Spinal cord (tissue), 10 donors: ENCODE data around the gene USF1. TPM values are rescaled to one million over a fixed set of nuclear protein-coding genes. Genes with fewer than 3 reads are reported as not detected.

Experiments
- DNase-seq, 6 donors: peaks; one replicate each; pipeline versions ENCODE4 v3.0.0 to v3.0.0-alpha.2; 2013 to 2015; ENCODE audit warnings: low spot score in 6 of 6, low read depth in 4 of 6
- H3K27ac ChIP-seq: one replicate; pipeline ENCODE4 v1.5.1; 2013; ENCODE audit warnings: low read depth, low read length, control low read depth
- H3K27me3 ChIP-seq: one replicate; pipeline ENCODE4 v1.6.1; 2013; ENCODE audit warnings: low read length; ENCODE audit not compliant: control insufficient read depth, insufficient read depth
- H3K36me3 ChIP-seq: one replicate; pipeline ENCODE4 v1.6.1; 2013; ENCODE audit warnings: low read length; ENCODE audit not compliant: control insufficient read depth, insufficient read depth
- H3K4me1 ChIP-seq: one replicate; pipeline ENCODE4 v1.6.1; 2013; ENCODE audit warnings: low read length; ENCODE audit not compliant: control insufficient read depth, insufficient read depth
- H3K4me3 ChIP-seq: one replicate; pipeline ENCODE4 v1.5.1; 2013; ENCODE audit warnings: low read depth, low read length, control low read depth
- H3K9me3 ChIP-seq: one replicate; pipeline ENCODE4 v1.6.1; 2013; ENCODE audit warnings: low read length; ENCODE audit not compliant: control insufficient read depth, insufficient read depth
- WGBS: methylation state at CpG from one replicate; pipeline ENCODE4 v1.1.5; 2013; ENCODE audit warnings: missing lambda C conversion rate; ENCODE audit not compliant: insufficient coverage; 5-methylcytosine and 5-hydroxymethylcytosine counted together
- polyA plus RNA-seq, 2 donors: library from polyadenylated mRNA; unstranded; fragments of 120-200 nt; gene quantifications; one replicate each; pipeline ENCODE4 v1.2.1, GENCODE V29; 2013; ENCODE audit not compliant: insufficient read length in 2 of 2
- total RNA-seq, 2 donors: library from RNA; depleted of rRNA in 1 of 2; stranded (reverse); fragments of 120-200 nt in 1 of 2; fragments of >200 nt in 1 of 2; gene quantifications; one replicate each; pipeline versions ENCODE4 v1.2.3 to v1.2.4, GENCODE V29; 2013 to 2014
- donor health status: healthy.

The USF1 gene
- total and polyA plus RNA-seq, 4 donors, result 67.1 to 93.7 (median 83.2) TPM

DNA sequence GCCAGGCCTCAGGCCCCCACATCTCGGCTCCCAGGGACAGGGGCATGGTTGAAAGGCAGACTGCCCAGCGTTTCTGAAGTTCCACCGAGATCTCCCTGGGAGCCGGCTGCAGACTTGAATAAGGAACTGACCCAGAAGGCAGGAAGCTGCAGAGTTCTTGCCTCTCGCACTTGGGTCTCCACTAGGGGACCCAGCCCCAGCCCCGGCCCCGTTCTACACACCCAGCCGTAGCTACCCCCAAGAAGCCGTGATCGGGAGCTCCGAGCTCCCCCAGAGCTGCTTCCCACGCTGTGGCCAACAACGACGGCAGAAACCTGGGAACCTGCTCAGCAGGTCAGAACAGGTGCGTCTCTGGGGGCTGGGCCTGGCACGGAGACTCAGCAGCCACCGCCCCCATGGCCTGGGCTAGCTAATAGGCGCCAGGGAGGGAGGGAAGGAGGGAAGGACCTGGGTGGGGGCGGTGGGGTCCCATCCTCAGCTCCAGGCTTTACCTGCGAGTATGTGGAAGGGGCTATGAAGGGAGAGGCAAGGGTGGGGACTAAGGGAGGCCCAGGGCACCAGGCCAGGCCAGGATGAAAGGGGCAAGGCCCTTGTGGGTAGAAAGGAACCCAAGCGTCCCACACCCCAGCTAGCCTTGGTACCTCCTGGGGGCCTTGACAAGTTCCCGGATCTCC, 43.6 kb upstream of the USF1 start, which contains the start of gene NECTIN4:
TSS of gene NECTIN4 (minus strand) at position 308 of the 674 bp plus-strand sequence. CDS start at position 46, 262 bp downstream.
- no peaks in the 10 kb centered on the region for H3K9me3 ChIP-seq
- no peak within 1 kb of the TSS for H3K27ac ChIP-seq
- H3K4me3 ChIP-seq, result no peak within 1 kb of the TSS
- no peak for DNase-seq
- WGBS, result 50% methylated on average over 19 of the region's 22 CpGs
- H3K27me3 ChIP-seq, result peaks cover 5% of the 10 kb centered on the region
- H3K4me1 ChIP-seq, result no peaks in the 10 kb centered on the region
- no peaks in the 10 kb centered on the region for H3K36me3 ChIP-seq

DNA sequence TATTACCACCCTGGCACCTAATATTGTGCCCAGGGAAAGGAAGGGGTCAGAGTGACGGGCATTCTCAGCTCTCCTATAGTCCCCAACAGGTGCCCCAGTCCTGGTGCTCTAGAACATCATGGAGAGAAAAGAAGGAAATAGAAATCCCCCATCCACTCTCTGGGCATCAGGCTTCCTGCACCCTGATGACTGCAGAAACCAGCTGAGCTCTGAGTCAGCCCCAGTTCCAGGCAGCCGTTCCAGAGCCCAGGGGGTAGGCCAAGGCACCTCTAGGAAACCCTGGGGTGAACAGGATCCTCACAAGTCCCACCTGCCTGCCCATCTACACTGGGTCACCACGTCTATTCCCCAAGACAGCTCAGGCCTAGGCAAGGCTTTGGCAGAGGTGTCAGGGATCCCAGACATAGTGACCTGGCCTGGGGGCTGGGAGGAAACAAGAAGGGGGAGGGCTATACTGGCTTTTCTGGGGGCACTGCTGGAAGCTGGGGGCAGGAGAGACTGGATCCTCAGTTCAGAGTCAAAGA, 42.9 kb upstream of the USF1 start:
- no peak overlapping the region for H3K27ac ChIP-seq
- DNase-seq, result no peak
- no peak overlapping the region for H3K4me3 ChIP-seq
- H3K36me3 ChIP-seq, result no peaks in the 10 kb centered on the region
- no peaks in the 10 kb centered on the region for H3K9me3 ChIP-seq
- H3K4me1 ChIP-seq, result no peaks in the 10 kb centered on the region
- H3K27me3 ChIP-seq, result peaks cover 5% of the 10 kb centered on the region
- 80% methylated on average over 1 of the region's 3 CpGs for WGBS

DNA sequence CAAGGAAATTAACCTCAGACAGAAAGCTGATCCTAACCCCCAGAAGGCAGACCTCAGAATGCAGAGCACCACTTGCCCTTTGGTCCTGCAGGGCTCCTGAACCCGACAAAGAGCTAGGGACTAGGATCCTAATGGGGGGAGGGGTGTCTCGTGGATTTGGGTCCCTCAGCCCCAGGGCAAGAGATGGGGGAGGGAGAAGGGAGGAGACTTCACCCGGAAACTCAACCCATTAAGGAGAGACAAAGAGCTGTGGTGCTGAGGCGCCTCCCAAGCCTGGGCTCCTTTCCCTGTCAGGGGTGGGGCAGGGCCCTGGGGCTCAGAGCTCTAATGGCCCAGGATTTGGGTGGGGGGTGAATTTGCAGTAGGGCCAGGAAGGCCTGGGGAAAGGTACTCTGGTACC, 40.7 kb upstream of the USF1 start:
- H3K4me3 ChIP-seq, result no peak overlapping the region
- no peak for DNase-seq
- H3K9me3 ChIP-seq, result no peaks in the 10 kb centered on the region
- H3K27ac ChIP-seq, result no peak overlapping the region
- H3K27me3 ChIP-seq, result peaks cover 3% of the 10 kb centered on the region
- H3K36me3 ChIP-seq, result no peaks in the 10 kb centered on the region
- no peaks in the 10 kb centered on the region for H3K4me1 ChIP-seq
- WGBS, result 51% methylated on average over 3 of the region's 4 CpGs

DNA sequence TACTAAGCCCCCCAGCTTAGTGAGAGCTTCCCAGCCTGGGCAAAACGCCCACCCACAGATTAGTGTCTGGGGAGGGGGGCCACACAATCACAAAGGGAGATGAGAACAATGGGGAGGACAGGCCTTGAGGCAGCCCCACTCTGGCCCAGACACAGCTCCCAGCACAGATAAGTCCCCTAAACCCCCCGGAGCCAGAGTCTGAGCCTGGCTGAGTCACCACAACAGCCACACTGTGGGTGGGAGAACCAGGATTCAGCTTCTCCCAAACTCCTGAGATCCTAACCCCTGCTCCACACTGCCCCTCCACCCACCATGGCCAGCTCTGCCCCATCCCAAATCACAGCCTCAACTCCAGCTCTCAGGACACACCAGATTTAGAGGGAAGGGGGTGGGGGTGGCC, 39.4 kb upstream of the USF1 start:
- H3K4me1 ChIP-seq, result no peaks in the 10 kb centered on the region
- no peak for DNase-seq
- no peaks in the 10 kb centered on the region for H3K36me3 ChIP-seq
- H3K4me3 ChIP-seq, result no peak overlapping the region
- peaks cover 3% of the 10 kb centered on the region for H3K27me3 ChIP-seq
- WGBS, result 20% methylated on average over 1 of the region's 2 CpGs
- no peak overlapping the region for H3K27ac ChIP-seq
- no peaks in the 10 kb centered on the region for H3K9me3 ChIP-seq

DNA sequence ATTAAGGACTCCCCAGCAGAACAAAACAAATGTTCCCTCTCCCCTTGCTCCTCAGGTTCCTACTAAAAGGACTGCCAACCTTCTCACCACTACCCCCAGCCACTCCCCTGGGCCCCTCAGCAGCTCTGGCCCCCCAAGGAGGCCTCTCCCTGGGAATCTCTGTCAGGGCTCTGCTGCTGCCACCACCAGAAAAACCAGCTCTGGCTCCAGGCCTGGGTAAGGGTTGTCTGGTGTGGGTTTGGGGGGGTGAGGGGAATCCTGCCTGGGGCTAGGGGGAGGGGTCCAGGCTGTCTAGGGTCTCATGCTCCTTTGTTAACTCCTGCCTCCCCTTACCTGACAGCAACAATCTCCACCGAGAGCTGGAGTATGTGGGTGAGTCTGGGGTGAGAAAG, 38.8 kb upstream of the USF1 start:
- no peak overlapping the region for H3K4me3 ChIP-seq
- H3K27me3 ChIP-seq, result peaks cover 3% of the 10 kb centered on the region
- H3K9me3 ChIP-seq, result no peaks in the 10 kb centered on the region
- WGBS, result no CpG with 5 or more reads among the region's 1 CpG
- no peak for DNase-seq
- no peak overlapping the region for H3K27ac ChIP-seq
- H3K36me3 ChIP-seq, result no peaks in the 10 kb centered on the region
- no peaks in the 10 kb centered on the region for H3K4me1 ChIP-seq

DNA sequence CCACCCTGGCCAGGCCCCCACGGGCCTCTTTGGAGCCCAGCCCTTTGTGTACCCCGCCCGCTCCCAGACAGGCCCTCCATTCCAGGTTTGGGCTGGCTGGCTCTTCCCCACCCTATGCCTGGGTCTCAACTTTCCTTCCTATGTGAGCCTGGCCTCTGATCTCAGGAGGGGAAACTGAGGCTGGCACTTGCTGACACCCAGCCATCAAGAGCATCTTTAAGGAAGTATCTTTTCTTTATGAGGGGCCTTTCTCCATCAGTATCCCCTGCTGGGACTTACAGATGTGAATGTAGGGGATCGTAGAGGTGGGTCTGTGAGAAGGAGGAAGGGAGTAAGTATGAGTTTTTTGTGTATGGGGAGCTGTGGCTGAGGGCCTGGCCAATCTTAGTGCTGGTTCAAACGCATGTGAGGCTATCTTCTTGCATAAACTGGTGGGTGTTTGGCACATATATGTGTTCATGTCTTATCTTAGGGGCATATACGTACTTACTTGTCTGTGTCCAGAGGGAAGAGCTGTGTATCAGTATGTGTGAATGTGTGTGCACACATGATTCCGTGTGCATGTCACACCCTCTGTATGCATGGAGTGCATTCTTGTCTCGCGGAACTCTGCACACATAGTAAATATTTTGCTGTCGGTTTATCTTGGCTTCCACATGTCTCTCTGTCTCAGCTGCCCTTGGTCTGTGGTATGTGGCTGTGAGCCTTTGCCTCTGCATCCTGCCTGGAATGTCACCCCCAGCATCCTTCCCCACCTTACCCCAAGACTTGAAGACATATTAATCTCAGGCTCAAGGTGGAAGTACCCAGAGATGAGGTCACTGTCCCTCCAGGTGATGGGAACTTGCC, 38.2 kb upstream of the USF1 start:
- DNase-seq, result no peak
- 84% methylated on average over 8 of the region's 10 CpGs for WGBS
- Histone ChIP-seq H3K4me3 (no peak overlapping the region), H3K36me3 (no peaks in the 10 kb centered on the region), H3K4me1 (no peaks in the 10 kb centered on the region), H3K27me3 (peaks cover 3% of the 10 kb centered on the region), H3K27ac (no peak overlapping the region), H3K9me3 (no peaks in the 10 kb centered on the region)

DNA sequence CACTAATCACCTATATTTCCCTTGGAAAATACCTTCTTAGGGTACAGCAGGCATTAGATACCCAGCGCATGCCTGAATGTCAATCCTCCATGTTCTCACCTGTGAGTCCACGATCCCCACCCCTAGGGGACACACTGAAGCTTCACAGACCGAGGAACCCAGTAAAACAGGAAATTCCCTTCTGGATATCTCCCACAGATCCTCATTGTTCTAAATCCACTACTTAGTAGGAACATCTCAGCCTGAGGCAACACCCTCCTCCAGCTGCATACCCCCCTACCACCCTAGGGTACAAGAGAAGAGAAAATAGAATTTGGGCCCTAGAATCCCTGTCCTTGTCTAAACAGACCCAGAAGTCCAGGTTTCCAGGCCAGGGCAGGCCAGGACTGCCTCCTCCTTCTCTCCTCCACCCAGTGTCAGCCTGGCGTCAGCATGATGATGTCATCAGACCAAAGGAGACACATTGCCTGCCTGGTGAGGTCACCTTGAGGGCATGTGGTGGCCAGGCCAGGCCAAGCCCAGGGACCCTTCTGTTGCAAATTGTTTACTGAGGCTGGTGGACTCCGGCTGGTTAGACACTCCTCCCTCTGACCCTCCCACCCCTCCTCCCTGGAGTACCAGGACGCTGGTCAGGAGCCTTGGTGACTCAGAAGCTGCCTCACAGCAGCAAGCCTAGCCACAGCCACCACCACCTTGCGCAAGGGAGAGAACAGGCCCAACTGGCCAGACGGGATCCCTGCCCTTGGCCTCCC, 37.4 kb upstream of the USF1 start:
- no peaks in the 10 kb centered on the region for H3K27me3 ChIP-seq
- no peaks in the 10 kb centered on the region for H3K36me3 ChIP-seq
- H3K9me3 ChIP-seq, result no peaks in the 10 kb centered on the region
- WGBS, result 74% methylated on average over 6 of the region's 8 CpGs
- no peaks in the 10 kb centered on the region for H3K4me1 ChIP-seq
- no peak overlapping the region for H3K4me3 ChIP-seq
- DNase-seq, result no peak
- no peak overlapping the region for H3K27ac ChIP-seq

DNA sequence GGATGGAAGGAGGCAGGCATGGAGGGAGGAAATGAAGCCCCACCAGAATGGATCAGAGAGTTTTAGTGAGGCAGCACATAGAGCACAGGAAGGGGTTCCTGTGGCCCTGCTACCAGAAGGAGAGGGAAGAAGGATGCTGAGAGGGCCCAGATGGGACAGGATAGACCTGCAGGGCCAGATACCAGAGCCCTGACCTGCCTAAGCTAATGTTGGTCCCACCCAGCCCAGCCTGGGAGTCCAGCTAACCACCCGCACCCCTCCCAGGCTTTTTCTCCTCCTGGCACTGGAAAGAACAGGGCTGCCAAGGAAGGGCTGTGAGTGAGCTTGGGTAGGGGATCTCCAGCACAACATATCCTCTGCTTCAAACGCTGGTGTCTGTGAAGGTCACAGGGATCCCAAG, 36.7 kb upstream of the USF1 start:
- DNase-seq, result no peak
- Histone ChIP-seq H3K27ac (no peak overlapping the region), H3K9me3 (no peaks in the 10 kb centered on the region), H3K36me3 (no peaks in the 10 kb centered on the region), H3K4me1 (no peaks in the 10 kb centered on the region), H3K4me3 (no peak overlapping the region), H3K27me3 (no peaks in the 10 kb centered on the region)
- 67% methylated on average over 1 of the region's 2 CpGs for WGBS

DNA sequence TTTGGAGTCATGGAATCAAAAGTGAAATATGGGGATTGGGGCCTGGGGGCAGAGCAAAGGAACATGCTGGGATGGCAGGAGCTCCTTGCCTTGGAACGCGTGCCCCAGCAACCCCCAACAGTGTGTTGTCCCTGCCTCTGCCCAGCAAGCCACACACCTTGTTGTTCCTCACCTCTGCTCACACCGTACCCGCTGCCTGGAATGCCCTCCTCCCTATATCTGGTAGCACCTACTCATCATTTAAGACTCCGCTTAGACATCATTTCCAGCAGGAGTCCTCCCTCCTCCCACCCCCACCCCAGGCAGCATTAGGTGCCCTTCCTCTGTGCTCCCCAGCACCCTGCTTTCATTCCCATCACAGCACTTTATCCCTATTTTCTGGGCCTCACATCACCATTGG, 35.7 kb upstream of the USF1 start:
- Histone ChIP-seq H3K27ac (no peak overlapping the region), H3K4me1 (no peaks in the 10 kb centered on the region), H3K9me3 (no peaks in the 10 kb centered on the region), H3K36me3 (no peaks in the 10 kb centered on the region), H3K27me3 (no peaks in the 10 kb centered on the region), H3K4me3 (no peak overlapping the region)
- DNase-seq, result no peak
- 77% methylated on average over 5 of the region's 5 CpGs for WGBS
